ENCODE measurements around the gene KHDC1L.
"Not testable (repeated sequence)": the region's sequence is repeated elsewhere in the genome, so short reads cannot be mapped to it uniquely, and the experiment has no call there.

The KHDC1L gene

DNA sequence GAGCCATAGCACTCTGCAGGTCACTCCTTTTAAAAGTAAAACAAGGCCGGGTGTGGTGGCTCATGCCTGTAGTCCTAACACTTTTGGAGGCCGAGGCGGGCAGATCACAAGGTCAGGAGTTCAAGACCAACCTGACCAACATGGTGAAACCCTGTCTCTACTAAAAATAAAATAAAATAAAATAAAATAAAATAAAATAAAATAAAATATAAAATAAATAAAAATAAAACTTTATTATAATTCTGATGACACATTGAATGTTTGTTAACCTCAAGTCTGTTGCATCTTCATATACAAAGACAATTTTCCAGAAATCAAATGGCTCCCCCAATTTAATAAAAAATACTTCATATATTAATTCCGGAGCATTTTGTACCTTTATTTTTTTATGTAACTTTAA is 32.0 kb downstream of the KHDC1L start:
- DNase-seq; POLR2A ChIA-PET; CTCF ChIA-PET; H3K4me1 ChIP-seq (ENCODE audit: control extremely low read depth in 1 of 4, control insufficient read depth in 4 of 4, insufficient read depth in 4 of 4, low read length in 3 of 4); H3K4me3 ChIP-seq (ENCODE audit: control insufficient read depth in 1 of 7, extremely low read depth in 1 of 7, insufficient read depth in 4 of 7, low read depth in 2 of 7, low read length in 6 of 7); H3K9me3 ChIP-seq (ENCODE audit: control extremely low read depth in 1 of 5, control insufficient read depth in 4 of 5, insufficient read depth in 2 of 5, low read depth in 1 of 5, low read length in 4 of 5); H3K27me3 ChIP-seq (replicated peaks in 2 of 5; ENCODE audit: control insufficient read depth in 4 of 5, insufficient read depth in 5 of 5, low read length in 4 of 5); H3K27ac ChIP-seq (ENCODE audit: insufficient read depth in 1 of 2, low read depth in 1 of 2, low read length in 2 of 2, poor library complexity in 1 of 2, severe bottlenecking in 2 of 2): not testable (repeated sequence)
- 100% methylated on average over 2 of the region's 4 CpGs for WGBS (ENCODE audit: insufficient coverage)
- peaks cover 0 to 28% (median 12%) of the 10 kb centered on the region in 4 experiments for H3K36me3 ChIP-seq (ENCODE audit: control insufficient read depth in 4 of 4, insufficient read depth in 4 of 4, low read length in 3 of 4)

DNA sequence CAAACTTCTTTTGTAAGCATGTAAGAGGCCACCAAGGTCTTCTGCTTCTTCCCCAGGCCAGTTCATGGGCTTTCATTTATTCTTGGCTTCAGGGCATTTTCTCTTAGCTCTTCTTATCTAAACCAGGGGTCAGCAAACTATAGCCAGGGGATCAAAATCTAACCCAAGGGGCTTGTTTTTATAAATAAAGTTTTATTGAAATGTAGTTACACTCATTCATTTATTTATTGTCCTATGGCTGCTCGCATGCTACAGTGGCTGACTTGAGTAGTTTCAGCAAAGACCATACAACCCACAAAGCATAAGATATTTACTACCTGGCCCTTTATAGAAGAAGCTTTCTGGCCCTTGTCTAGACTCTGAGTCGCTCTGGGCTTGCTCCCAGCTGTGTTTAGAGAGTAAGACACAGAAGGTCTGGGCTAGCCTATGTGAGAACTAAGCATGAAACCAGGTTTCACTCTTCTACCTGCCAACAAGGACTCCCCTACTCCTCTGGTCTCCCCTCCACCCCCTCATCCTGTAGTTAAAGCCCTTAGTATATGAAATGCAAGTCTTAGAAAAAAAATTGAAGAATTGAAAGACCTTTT is 43.2 kb downstream of the KHDC1L start:
- WGBS (ENCODE audit: insufficient coverage) = no CpG with 5 or more reads among the region's 2 CpGs
- Histone ChIP-seq H3K9me3 (ENCODE audit: control extremely low read depth in 1 of 5, control insufficient read depth in 4 of 5, insufficient read depth in 2 of 5, low read depth in 1 of 5, low read length in 4 of 5) (no peaks in the 10 kb centered on the region), H3K27ac (ENCODE audit: insufficient read depth in 1 of 2, low read depth in 1 of 2, low read length in 2 of 2, poor library complexity in 1 of 2, severe bottlenecking in 2 of 2) (no peak overlapping the region), H3K4me3 (ENCODE audit: control insufficient read depth in 1 of 7, extremely low read depth in 1 of 7, insufficient read depth in 4 of 7, low read depth in 2 of 7, low read length in 6 of 7) (no peak overlapping the region), H3K4me1 (ENCODE audit: control extremely low read depth in 1 of 4, control insufficient read depth in 4 of 4, insufficient read depth in 4 of 4, low read length in 3 of 4) (peaks cover 0 to 3% (median 0%) of the 10 kb centered on the region in 4 experiments), H3K36me3 (ENCODE audit: control insufficient read depth in 4 of 4, insufficient read depth in 4 of 4, low read length in 3 of 4) (peaks cover 0 to 6% (median 0%) of the 10 kb centered on the region in 4 experiments), H3K27me3 (replicated peaks in 2 of 5; ENCODE audit: control insufficient read depth in 4 of 5, insufficient read depth in 5 of 5, low read length in 4 of 5) (no peaks in the 10 kb centered on the region)
- CTCF ChIA-PET = interaction anchor here (0.8 to 1.6 kb wide), 9 partner anchors 10 to 770 kb away, joined by 3 to 9 read pairs (median 3); no protein-coding TSS in a partner anchor
- DNase-seq = no peak
- POLR2A ChIA-PET = no interaction called here

DNA sequence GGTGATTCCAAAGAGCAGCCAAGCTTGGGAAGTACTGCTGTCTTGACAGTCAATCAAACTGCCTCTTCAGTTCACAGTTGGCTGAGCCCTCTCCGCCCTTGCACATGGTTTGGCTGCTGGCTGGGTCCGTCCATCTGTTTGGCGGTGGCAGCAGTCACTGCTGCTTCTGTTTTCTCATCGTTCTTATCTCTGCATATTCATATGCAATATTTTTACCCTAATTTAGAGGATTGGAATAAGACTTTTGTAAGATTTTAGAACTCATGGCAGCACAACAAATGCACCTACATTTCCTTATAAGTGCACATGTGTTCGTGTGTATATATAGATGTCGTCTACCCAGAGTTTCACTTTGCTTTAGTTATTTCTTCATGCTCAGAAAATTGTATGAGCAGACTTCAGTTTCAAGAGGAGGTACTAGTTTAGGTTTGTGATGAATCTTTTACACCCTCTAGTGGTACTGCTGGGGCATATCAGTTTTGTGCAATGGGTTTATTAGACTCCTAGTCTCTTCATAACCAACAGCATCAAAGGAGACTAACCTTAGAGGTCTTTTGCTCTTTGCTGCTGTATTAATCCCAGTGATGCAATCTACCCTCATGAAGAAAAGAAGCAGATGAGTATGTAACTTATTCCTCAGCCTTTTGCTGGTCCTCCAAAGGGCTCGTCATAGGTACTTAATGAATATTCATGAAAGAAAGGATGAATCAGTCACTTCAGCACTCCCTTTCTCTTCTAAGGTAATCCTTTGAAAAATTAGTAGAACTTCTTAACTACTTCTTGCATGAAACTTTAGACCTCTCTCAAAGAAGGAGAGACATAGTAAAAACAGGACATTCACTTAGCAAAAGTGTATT is 44.3 kb downstream of the KHDC1L start:
- no CpG with 5 or more reads among the region's 7 CpGs for WGBS (ENCODE audit: insufficient coverage)
- CTCF ChIA-PET = interaction anchor here (1.0 to 1.6 kb wide), 6 partner anchors 9 to 769 kb away, joined by 3 to 9 read pairs (median 4); no protein-coding TSS in a partner anchor
- Histone ChIP-seq H3K27ac (ENCODE audit: insufficient read depth in 1 of 2, low read depth in 1 of 2, low read length in 2 of 2, poor library complexity in 1 of 2, severe bottlenecking in 2 of 2) (no peak overlapping the region), H3K27me3 (replicated peaks in 2 of 5; ENCODE audit: control insufficient read depth in 4 of 5, insufficient read depth in 5 of 5, low read length in 4 of 5) (no peaks in the 10 kb centered on the region), H3K9me3 (ENCODE audit: control extremely low read depth in 1 of 5, control insufficient read depth in 4 of 5, insufficient read depth in 2 of 5, low read depth in 1 of 5, low read length in 4 of 5) (no peaks in the 10 kb centered on the region), H3K36me3 (ENCODE audit: control insufficient read depth in 4 of 4, insufficient read depth in 4 of 4, low read length in 3 of 4) (peaks cover 0 to 6% (median 3%) of the 10 kb centered on the region in 4 experiments), H3K4me3 (ENCODE audit: control insufficient read depth in 1 of 7, extremely low read depth in 1 of 7, insufficient read depth in 4 of 7, low read depth in 2 of 7, low read length in 6 of 7) (peak overlapping the region in 3 of 7 experiments; percentile 32 to 78 (median 54)), H3K4me1 (ENCODE audit: control extremely low read depth in 1 of 4, control insufficient read depth in 4 of 4, insufficient read depth in 4 of 4, low read length in 3 of 4) (peaks cover 0 to 3% (median 0%) of the 10 kb centered on the region in 4 experiments)
- peak; percentile 60 to 78 (median 77) for DNase-seq
- POLR2A ChIA-PET = no interaction called here

DNA sequence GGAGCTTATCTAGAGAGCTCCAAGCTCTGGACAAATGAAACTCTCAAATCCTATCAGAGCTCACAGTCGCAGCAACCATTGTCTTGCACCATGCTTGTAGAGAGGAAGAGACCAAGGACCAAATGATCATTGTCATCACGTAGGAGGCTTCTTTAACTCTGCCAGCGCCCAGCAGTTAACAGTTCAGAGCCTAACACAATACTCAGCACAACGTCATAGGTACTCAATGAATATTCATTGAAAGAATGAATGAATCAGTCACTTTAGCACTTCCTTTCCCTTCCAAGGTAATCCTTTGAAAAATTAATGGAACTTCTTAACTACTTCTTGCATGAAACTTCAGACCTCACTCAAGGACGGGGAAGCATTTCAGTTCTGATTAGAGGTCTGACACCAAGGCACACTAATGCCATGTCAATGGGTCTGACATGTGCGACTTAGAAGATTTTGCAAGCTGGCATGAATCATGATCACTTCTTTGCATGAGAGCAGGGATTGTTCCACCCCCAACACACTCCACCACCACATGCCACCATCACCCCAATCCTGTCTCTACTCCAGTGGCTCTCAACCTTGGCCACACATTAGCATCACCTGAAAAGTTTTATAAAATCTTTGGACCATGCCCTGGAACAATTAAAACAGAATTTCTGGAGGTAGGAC is 45.1 kb downstream of the KHDC1L start:
- H3K4me3 ChIP-seq (ENCODE audit: control insufficient read depth in 1 of 7, extremely low read depth in 1 of 7, insufficient read depth in 4 of 7, low read depth in 2 of 7, low read length in 6 of 7) = peak overlapping the region in 1 of 7 experiments; percentile 78
- POLR2A ChIA-PET = no interaction called here
- H3K36me3 ChIP-seq (ENCODE audit: control insufficient read depth in 4 of 4, insufficient read depth in 4 of 4, low read length in 3 of 4) = peaks cover 0 to 6% (median 3%) of the 10 kb centered on the region in 4 experiments
- WGBS (ENCODE audit: insufficient coverage) = 97% methylated on average over 4 of the region's 6 CpGs
- CTCF ChIA-PET = interaction anchor here (1.1 to 1.2 kb wide), 2 partner anchors 564 to 768 kb away, joined by 3 to 4 read pairs; no protein-coding TSS in a partner anchor
- H3K27me3 ChIP-seq (replicated peaks in 2 of 5; ENCODE audit: control insufficient read depth in 4 of 5, insufficient read depth in 5 of 5, low read length in 4 of 5) = no peaks in the 10 kb centered on the region
- H3K4me1 ChIP-seq (ENCODE audit: control extremely low read depth in 1 of 4, control insufficient read depth in 4 of 4, insufficient read depth in 4 of 4, low read length in 3 of 4) = peaks cover 0 to 3% (median 0%) of the 10 kb centered on the region in 4 experiments
- DNase-seq = peak in 1 of 3 donors; percentile 8
- H3K27ac ChIP-seq (ENCODE audit: insufficient read depth in 1 of 2, low read depth in 1 of 2, low read length in 2 of 2, poor library complexity in 1 of 2, severe bottlenecking in 2 of 2) = no peak overlapping the region
- no peaks in the 10 kb centered on the region for H3K9me3 ChIP-seq (ENCODE audit: control extremely low read depth in 1 of 5, control insufficient read depth in 4 of 5, insufficient read depth in 2 of 5, low read depth in 1 of 5, low read length in 4 of 5)

DNA sequence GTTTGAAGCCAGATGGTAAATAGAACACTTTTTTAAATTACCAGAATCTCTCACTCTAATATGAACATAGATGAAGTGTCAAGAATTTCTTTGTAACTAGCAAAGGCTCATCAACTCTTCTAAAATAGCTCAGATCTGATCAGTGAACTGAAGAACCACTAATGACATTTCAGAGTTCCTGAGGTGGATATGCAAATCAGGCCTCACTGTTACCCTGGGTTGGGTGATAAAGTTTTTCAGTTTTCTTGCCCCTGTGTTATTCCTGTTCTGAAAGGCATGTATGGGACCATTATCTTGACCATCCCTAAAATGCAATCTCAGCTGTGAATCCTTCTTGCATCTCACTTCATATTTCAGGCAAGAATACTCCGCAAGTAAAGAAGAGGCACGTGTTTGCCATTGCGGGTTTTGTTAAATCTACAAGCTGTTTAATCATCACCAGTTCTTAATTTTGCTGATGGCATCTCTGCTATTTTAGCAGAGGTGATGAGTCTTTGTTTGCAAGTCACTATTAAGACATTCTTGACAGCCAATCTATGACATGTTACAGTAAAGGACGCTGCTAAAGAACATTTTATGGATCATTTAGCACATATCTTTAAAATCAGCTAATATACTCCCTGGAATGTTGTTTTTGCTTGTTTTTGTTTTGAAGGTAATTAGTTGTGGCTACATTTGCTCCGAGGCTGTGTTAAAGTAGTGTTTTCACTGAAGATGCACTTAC is 47.9 kb downstream of the KHDC1L start:
- 96% methylated on average over 3 of the region's 5 CpGs for WGBS (ENCODE audit: insufficient coverage)
- Histone ChIP-seq H3K4me3 (ENCODE audit: control insufficient read depth in 1 of 7, extremely low read depth in 1 of 7, insufficient read depth in 4 of 7, low read depth in 2 of 7, low read length in 6 of 7) (no peak overlapping the region), H3K27me3 (replicated peaks in 2 of 5; ENCODE audit: control insufficient read depth in 4 of 5, insufficient read depth in 5 of 5, low read length in 4 of 5) (no peaks in the 10 kb centered on the region), H3K9me3 (ENCODE audit: control extremely low read depth in 1 of 5, control insufficient read depth in 4 of 5, insufficient read depth in 2 of 5, low read depth in 1 of 5, low read length in 4 of 5) (no peaks in the 10 kb centered on the region), H3K36me3 (ENCODE audit: control insufficient read depth in 4 of 4, insufficient read depth in 4 of 4, low read length in 3 of 4) (peaks cover 0 to 10% (median 6%) of the 10 kb centered on the region in 4 experiments), H3K27ac (ENCODE audit: insufficient read depth in 1 of 2, low read depth in 1 of 2, low read length in 2 of 2, poor library complexity in 1 of 2, severe bottlenecking in 2 of 2) (no peak overlapping the region), H3K4me1 (ENCODE audit: control extremely low read depth in 1 of 4, control insufficient read depth in 4 of 4, insufficient read depth in 4 of 4, low read length in 3 of 4) (peaks cover 0 to 3% (median 0%) of the 10 kb centered on the region in 4 experiments)
- ChIA-PET POLR2A (no interaction called here), CTCF (interaction anchor here (1.2 kb wide), 2 partner anchors 12 to 561 kb away, joined by 3 read pairs; no protein-coding TSS in a partner anchor)
- no peak for DNase-seq

DNA sequence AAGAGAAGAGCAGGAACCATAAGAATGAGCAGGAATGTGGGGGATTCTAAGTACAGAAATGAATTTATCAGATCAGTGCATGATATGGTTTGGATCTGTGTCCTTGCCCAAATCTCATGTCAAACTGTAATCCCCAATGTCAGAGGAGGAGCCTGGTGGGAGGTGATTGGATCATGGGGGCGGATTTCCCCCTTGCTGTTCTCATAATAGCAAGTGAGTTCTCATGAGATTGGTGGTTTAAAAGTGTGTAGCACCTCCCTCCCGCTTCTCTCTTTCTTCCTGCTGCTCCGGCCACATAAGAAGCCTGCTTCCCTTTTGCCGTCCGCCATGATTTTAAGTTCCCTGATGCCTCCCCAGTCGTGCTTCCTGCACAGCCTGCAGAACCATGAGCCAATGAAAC is 49.2 kb downstream of the KHDC1L start:
- Histone ChIP-seq H3K27me3 (replicated peaks in 2 of 5; ENCODE audit: control insufficient read depth in 4 of 5, insufficient read depth in 5 of 5, low read length in 4 of 5) (no peaks in the 10 kb centered on the region), H3K27ac (ENCODE audit: insufficient read depth in 1 of 2, low read depth in 1 of 2, low read length in 2 of 2, poor library complexity in 1 of 2, severe bottlenecking in 2 of 2) (no peak overlapping the region), H3K9me3 (ENCODE audit: control extremely low read depth in 1 of 5, control insufficient read depth in 4 of 5, insufficient read depth in 2 of 5, low read depth in 1 of 5, low read length in 4 of 5) (no peaks in the 10 kb centered on the region), H3K4me3 (ENCODE audit: control insufficient read depth in 1 of 7, extremely low read depth in 1 of 7, insufficient read depth in 4 of 7, low read depth in 2 of 7, low read length in 6 of 7) (no peak overlapping the region), H3K4me1 (ENCODE audit: control extremely low read depth in 1 of 4, control insufficient read depth in 4 of 4, insufficient read depth in 4 of 4, low read length in 3 of 4) (peaks cover 0 to 3% (median 0%) of the 10 kb centered on the region in 4 experiments), H3K36me3 (ENCODE audit: control insufficient read depth in 4 of 4, insufficient read depth in 4 of 4, low read length in 3 of 4) (peaks cover 0 to 7% (median 6%) of the 10 kb centered on the region in 4 experiments)
- ChIA-PET CTCF (no interaction called here), POLR2A (no interaction called here)
- no peak for DNase-seq
- WGBS (ENCODE audit: insufficient coverage) = 90% methylated on average over 3 of the region's 6 CpGs
